Ishikawa (cell line): ENCODE results near the gene ADH1A.

Source experiments
- CEBPB ChIP-seq: IDR thresholded peaks from 2 replicates; pipeline ENCODE4 v1.6.1; 2012
- EGR1 ChIP-seq: IDR thresholded peaks from 2 replicates; pipeline ENCODE4 v1.6.1; 2012
- EP300 ChIP-seq: IDR thresholded peaks from 2 replicates; pipeline ENCODE4 v1.6.1; 2012; ENCODE audit warnings: borderline replicate concordance
- TAF1 ChIP-seq: IDR thresholded peaks from 2 replicates; pipeline ENCODE4 v1.6.1; 2012; ENCODE audit warnings: low read depth, mild to moderate bottlenecking
- TF ChIP-seq, protein P1 (sequence below): IDR thresholded peaks from 2 replicates; pipeline ENCODE4 v1.6.1; 2012; ENCODE audit warnings: low read depth, mild to moderate bottlenecking

DNA sequence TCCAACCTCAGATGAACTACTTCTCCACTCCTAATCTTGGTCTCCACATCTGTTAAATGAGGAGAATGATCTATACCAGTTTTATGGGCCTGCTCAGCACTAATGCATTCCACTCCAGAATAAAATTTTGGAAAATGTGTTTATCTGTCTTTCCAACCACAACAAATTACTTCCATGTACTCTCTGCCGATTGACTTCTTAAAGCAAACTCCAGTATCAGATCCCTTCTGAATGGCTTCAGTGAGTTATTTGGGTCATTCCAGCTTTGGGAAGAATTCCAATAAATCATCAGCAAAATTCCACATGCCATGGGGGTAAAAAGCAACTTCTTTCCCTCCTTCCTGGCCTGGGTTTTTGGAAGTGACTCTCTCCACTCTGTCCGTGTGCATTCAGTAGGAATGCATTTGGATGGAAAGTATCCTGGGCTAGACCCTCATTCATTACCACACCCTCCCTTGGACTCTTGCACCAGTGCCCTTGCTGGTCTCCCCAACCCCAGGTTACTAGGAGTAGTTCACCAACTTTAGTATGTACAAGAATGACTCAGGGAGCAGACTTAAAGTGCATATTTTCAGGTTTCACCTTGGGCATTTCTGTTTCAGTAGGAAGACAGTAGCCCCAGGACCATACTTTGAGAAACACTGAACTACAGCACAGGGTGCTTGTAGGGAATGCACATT is 56.3 kb downstream of the ADH1A start:
- no peak for TF ChIP-seq EP300
- TF ChIP-seq CEBPB, result no peak
- TF ChIP-seq, protein P1, sequence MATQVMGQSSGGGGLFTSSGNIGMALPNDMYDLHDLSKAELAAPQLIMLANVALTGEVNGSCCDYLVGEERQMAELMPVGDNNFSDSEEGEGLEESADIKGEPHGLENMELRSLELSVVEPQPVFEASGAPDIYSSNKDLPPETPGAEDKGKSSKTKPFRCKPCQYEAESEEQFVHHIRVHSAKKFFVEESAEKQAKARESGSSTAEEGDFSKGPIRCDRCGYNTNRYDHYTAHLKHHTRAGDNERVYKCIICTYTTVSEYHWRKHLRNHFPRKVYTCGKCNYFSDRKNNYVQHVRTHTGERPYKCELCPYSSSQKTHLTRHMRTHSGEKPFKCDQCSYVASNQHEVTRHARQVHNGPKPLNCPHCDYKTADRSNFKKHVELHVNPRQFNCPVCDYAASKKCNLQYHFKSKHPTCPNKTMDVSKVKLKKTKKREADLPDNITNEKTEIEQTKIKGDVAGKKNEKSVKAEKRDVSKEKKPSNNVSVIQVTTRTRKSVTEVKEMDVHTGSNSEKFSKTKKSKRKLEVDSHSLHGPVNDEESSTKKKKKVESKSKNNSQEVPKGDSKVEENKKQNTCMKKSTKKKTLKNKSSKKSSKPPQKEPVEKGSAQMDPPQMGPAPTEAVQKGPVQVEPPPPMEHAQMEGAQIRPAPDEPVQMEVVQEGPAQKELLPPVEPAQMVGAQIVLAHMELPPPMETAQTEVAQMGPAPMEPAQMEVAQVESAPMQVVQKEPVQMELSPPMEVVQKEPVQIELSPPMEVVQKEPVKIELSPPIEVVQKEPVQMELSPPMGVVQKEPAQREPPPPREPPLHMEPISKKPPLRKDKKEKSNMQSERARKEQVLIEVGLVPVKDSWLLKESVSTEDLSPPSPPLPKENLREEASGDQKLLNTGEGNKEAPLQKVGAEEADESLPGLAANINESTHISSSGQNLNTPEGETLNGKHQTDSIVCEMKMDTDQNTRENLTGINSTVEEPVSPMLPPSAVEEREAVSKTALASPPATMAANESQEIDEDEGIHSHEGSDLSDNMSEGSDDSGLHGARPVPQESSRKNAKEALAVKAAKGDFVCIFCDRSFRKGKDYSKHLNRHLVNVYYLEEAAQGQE, result no peak
- TF ChIP-seq TAF1, result no peak
- no peak for TF ChIP-seq EGR1
